K562 (cell line): ENCODE results near the gene CLHC1. TPM values are rescaled to one million over a fixed set of nuclear protein-coding genes. Genes with fewer than 3 reads are reported as not detected.
A peak's percentile ranks its signal among the peaks of the same experiment; 100 is the strongest.

Source experiments
- HNRNPUL1 ChIP-seq: fragments of 200-400 bp; formaldehyde crosslinking; IDR thresholded peaks from 2 replicates; pipeline ENCODE4 v1.6.1; 2017; ENCODE audit warnings: low read length
- polyA plus RNA-seq, 8 experiments: library from polyadenylated mRNA; depleted of rRNA in 4 of 8; stranded (reverse) in 5 of 8; unstranded in 3 of 8; fragments of >200 nt; fragmentation: Nextera tagmentation in 2 of 8; fragmentation: Illumina TruSeq in 1 of 8; extraction: Ambion mirVana in 2 of 8; extraction: Trizol in 1 of 8; gene quantifications; 2 replicates each; pipeline versions ENCODE4 v1.2.1 to v1.2.3, GENCODE V29; 2011 to 2014; ENCODE audit warnings: inconsistent platforms in 1 of 8, missing spikeins in 1 of 8
- total RNA-seq, 7 experiments: library from RNA; depleted of rRNA in 6 of 7; stranded (reverse); fragments of >200 nt in 6 of 7; fragmentation: Illumina TruSeq in 2 of 7; extraction: Trizol in 2 of 7; gene quantifications; 2 replicates each; pipeline versions ENCODE4 v1.2.1 to v1.2.3, GENCODE V29; 2011 to 2021; ENCODE audit warnings: low replicate concordance in 1 of 7
- TF ChIP-seq, protein P1 (sequence below), 2 experiments: IDR thresholded peaks; 2 replicates each; pipeline ENCODE4 v1.6.1; 2011; ENCODE audit warnings: borderline replicate concordance in 1 of 2, control low read depth in 1 of 2, low read depth in 1 of 2, low read length in 1 of 2, mild to moderate bottlenecking in 1 of 2, mixed read lengths in 1 of 2, moderate library complexity in 1 of 2; ENCODE audit not compliant: insufficient read depth in 1 of 2, insufficient read length in 1 of 2, poor library complexity in 1 of 2, severe bottlenecking in 1 of 2; ENCODE audit errors: extremely low read depth in 1 of 2
- TF ChIP-seq, protein P2 (sequence below): sonication (generic); IDR thresholded peaks from 2 replicates; pipeline ENCODE4 v1.6.1; 2016
- TF ChIP-seq, protein P3 (sequence below): IDR thresholded peaks from 2 replicates; pipeline ENCODE4 v1.6.1; 2011; ENCODE audit not compliant: insufficient read length; ENCODE audit errors: extremely low read depth

Gene CLHC1
- total and polyA plus RNA-seq, 9 of the 15 experiments (the other 6 are each of a cell fraction or from before 2014, with no cell fraction given) = 3.7 to 14.3 (median 8.6) TPM

DNA sequence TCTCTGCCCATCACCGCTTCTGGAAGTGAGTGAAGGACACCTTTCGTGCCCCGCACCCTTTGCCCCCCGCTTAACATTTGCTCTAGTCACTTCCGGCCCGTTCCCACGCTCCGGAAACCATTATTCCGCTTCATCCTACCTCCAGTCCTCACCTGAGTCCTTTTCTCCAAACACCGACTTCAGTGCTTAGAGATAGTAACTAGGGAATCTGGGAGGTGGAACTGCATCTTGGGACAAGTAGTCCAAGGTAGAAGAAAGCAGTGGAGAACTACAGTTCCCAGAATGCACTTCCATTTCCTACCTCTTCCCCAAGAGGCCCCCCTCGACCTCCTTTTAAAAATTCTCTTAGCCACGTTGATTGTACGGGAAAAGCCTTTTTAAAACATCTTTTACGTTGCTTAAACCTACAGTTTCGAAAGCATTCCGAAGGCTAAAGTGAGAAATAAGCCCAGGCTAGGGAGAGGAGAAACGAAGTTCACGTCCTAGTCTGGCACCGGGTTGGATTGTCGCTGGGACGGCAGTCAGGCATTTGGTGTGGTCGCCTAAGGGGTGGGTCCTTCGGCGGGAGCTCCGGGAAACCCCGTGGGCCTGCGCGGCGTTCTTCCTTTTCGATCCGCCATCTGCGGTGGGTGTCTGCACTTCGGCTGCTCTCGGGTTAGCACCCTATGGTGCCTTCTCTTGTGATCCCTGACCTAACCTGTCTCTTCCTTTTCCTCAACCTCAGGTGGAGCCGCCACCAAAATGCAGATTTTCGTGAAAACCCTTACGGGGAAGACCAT, at the start of gene CLHC1, which contains the start of gene RPS27A (continued):
- TF ChIP-seq, protein P1, sequence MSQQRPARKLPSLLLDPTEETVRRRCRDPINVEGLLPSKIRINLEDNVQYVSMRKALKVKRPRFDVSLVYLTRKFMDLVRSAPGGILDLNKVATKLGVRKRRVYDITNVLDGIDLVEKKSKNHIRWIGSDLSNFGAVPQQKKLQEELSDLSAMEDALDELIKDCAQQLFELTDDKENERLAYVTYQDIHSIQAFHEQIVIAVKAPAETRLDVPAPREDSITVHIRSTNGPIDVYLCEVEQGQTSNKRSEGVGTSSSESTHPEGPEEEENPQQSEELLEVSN (IDR thresholded peaks at IDR 0.05; ENCODE audit: borderline replicate concordance in 1 of 2, extremely low read depth in 1 of 2, insufficient read depth in 1 of 2, insufficient read length in 1 of 2, low read depth in 1 of 2, low read length in 1 of 2, poor library complexity in 1 of 2, severe bottlenecking in 1 of 2) = peak in 1 of 2 experiments; percentile 51
- TF ChIP-seq, protein P2, sequence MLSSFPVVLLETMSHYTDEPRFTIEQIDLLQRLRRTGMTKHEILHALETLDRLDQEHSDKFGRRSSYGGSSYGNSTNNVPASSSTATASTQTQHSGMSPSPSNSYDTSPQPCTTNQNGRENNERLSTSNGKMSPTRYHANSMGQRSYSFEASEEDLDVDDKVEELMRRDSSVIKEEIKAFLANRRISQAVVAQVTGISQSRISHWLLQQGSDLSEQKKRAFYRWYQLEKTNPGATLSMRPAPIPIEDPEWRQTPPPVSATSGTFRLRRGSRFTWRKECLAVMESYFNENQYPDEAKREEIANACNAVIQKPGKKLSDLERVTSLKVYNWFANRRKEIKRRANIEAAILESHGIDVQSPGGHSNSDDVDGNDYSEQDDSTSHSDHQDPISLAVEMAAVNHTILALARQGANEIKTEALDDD = 0 out of 2 replicates have a peak, but pooled peaks have one; percentile 49
- TF ChIP-seq, protein P3, sequence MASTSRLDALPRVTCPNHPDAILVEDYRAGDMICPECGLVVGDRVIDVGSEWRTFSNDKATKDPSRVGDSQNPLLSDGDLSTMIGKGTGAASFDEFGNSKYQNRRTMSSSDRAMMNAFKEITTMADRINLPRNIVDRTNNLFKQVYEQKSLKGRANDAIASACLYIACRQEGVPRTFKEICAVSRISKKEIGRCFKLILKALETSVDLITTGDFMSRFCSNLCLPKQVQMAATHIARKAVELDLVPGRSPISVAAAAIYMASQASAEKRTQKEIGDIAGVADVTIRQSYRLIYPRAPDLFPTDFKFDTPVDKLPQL = peak; percentile 47
- TF ChIP-seq HNRNPUL1 = no peak
